LNCAP (cell line): Measurements from ENCODE around the gene NTS.

Experiments used
- CTCF ChIP-seq: fragments of 450-650 bp; IDR thresholded peaks from 2 replicates; pipeline ENCODE4 v1.5.1; 2017; ENCODE audit warnings: mild to moderate bottlenecking

NTS gene

GRCh38 chr12:85874031-85874461 is at the start of gene NTS:
TSS of gene NTS (plus strand) at chr12:85874295. CDS start at chr12:85874404, 109 bp downstream.
- no peak for TF ChIP-seq CTCF

GRCh38 chr12:85825746-85826145 is 48.3 kb upstream of the NTS start:
- TF ChIP-seq CTCF, result no peak

- no peak for TF ChIP-seq CTCF
Observed at GRCh38 chr12:85828576-85828975, 45.5 kb upstream of the NTS start.

GRCh38 chr12:85829391-85829790 is 44.7 kb upstream of the NTS start:
- TF ChIP-seq CTCF, result no peak

GRCh38 chr12:85831327-85831990 is 42.6 kb upstream of the NTS start:
- no peak for TF ChIP-seq CTCF

- TF ChIP-seq CTCF, result no peak
Observed at GRCh38 chr12:85833579-85833978, 40.5 kb upstream of the NTS start.

- TF ChIP-seq CTCF, result no peak
Observed at GRCh38 chr12:85834378-85834777, 39.7 kb upstream of the NTS start.
